Astrocyte (in vitro differentiated cells and primary cell): ENCODE data around the gene MRS2.

Experiments used
- CTCF ChIP-seq: IDR thresholded peaks from 2 replicates; pipeline ENCODE4 v1.5.1; 2011; ENCODE audit warnings: low read depth, mild to moderate bottlenecking, inconsistent platforms, low read length, moderate library complexity; ENCODE audit not compliant: insufficient read depth
- EZH2 ChIP-seq: IDR thresholded peaks from 2 replicates; pipeline ENCODE4 v1.6.1; 2012; ENCODE audit warnings: mild to moderate bottlenecking, low read length, inconsistent platforms; ENCODE audit not compliant: insufficient read depth

GRCh38 chr6:24425091-24425490 is 22.4 kb downstream of the MRS2 start:
- no peak for TF ChIP-seq EZH2
- no peak for TF ChIP-seq CTCF
